ENCODE data around the gene TXNL4A.

TXNL4A gene

GRCh38 chr18:79927607-79928562, 60.5 kb downstream of the TXNL4A start:
- H3K27ac ChIP-seq (ENCODE audit: low read depth, low read length) = no peak overlapping the region
- H3K4me3 ChIP-seq (ENCODE audit: low read depth in 1 of 5, low read length in 5 of 5) = no peak overlapping the region
- H3K4me1 ChIP-seq (ENCODE audit: control insufficient read depth in 5 of 5, insufficient read depth in 5 of 5, low read length in 5 of 5) = no peaks in the 10 kb centered on the region
- no peaks in the 10 kb centered on the region for H3K27me3 ChIP-seq (ENCODE audit: control insufficient read depth in 5 of 5, insufficient read depth in 4 of 5, low read length in 5 of 5)
- peaks cover 19 to 56% (median 44%) of the 10 kb centered on the region in 5 donors for H3K36me3 ChIP-seq (ENCODE audit: control insufficient read depth in 5 of 5, insufficient read depth in 5 of 5, low read length in 5 of 5)
- no peak overlapping the region for H3K9ac ChIP-seq (ENCODE audit: low read length in 5 of 5)
- H3K9me3 ChIP-seq (ENCODE audit: control insufficient read depth in 5 of 5, low read length in 5 of 5) = peaks cover 15 to 24% (median 18%) of the 10 kb centered on the region in 5 donors

GRCh38 chr18:79926715-79927606, 61.4 kb downstream of the TXNL4A start:
- Histone ChIP-seq H3K9me3 (ENCODE audit: control insufficient read depth in 5 of 5, low read length in 5 of 5) (peaks cover 14 to 20% (median 15%) of the 10 kb centered on the region in 5 donors), H3K27me3 (ENCODE audit: control insufficient read depth in 5 of 5, insufficient read depth in 4 of 5, low read length in 5 of 5) (no peaks in the 10 kb centered on the region), H3K36me3 (ENCODE audit: control insufficient read depth in 5 of 5, insufficient read depth in 5 of 5, low read length in 5 of 5) (peaks cover 16 to 63% (median 46%) of the 10 kb centered on the region in 5 donors), H3K27ac (ENCODE audit: low read depth, low read length) (no peak overlapping the region), H3K4me3 (ENCODE audit: low read depth in 1 of 5, low read length in 5 of 5) (no peak overlapping the region), H3K4me1 (ENCODE audit: control insufficient read depth in 5 of 5, insufficient read depth in 5 of 5, low read length in 5 of 5) (no peaks in the 10 kb centered on the region), H3K9ac (ENCODE audit: low read length in 5 of 5) (no peak overlapping the region)

DNA sequence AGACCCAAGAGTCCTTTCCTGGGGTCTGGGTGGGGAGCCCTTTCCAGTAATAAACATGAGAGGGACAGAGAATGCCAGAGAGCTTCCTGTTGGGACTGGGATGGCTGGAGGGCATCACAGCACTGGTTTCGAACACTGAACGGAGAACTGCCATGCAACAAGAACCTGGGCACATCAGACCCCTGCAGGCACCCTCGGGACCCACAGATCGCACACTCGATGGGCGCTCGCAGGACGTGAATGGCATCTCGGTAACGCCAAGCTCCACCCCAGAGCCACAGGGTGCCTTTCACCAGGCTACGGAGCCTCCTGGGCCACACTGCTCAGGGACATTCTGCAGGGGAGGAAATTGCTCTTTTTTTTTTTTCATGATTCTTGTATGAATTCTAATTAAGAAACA, 62.1 kb downstream of the TXNL4A start:
- Histone ChIP-seq H3K27ac (ENCODE audit: low read depth, low read length) (no peak overlapping the region), H3K27me3 (ENCODE audit: control insufficient read depth in 5 of 5, insufficient read depth in 4 of 5, low read length in 5 of 5) (no peaks in the 10 kb centered on the region), H3K9ac (ENCODE audit: low read length in 5 of 5) (no peak overlapping the region), H3K36me3 (ENCODE audit: control insufficient read depth in 5 of 5, insufficient read depth in 5 of 5, low read length in 5 of 5) (peaks cover 14 to 65% (median 47%) of the 10 kb centered on the region in 5 donors), H3K4me1 (ENCODE audit: control insufficient read depth in 5 of 5, insufficient read depth in 5 of 5, low read length in 5 of 5) (no peaks in the 10 kb centered on the region), H3K9me3 (ENCODE audit: control insufficient read depth in 5 of 5, low read length in 5 of 5) (peaks cover 11 to 20% (median 14%) of the 10 kb centered on the region in 5 donors), H3K4me3 (ENCODE audit: low read depth in 1 of 5, low read length in 5 of 5) (no peak overlapping the region)

GRCh38 chr18:79924814-79925731, 63.3 kb downstream of the TXNL4A start:
- Histone ChIP-seq H3K27me3 (ENCODE audit: control insufficient read depth in 5 of 5, insufficient read depth in 4 of 5, low read length in 5 of 5) (no peaks in the 10 kb centered on the region), H3K36me3 (ENCODE audit: control insufficient read depth in 5 of 5, insufficient read depth in 5 of 5, low read length in 5 of 5) (peaks cover 8 to 65% (median 47%) of the 10 kb centered on the region in 5 donors), H3K4me3 (ENCODE audit: low read depth in 1 of 5, low read length in 5 of 5) (no peak overlapping the region)

DNA sequence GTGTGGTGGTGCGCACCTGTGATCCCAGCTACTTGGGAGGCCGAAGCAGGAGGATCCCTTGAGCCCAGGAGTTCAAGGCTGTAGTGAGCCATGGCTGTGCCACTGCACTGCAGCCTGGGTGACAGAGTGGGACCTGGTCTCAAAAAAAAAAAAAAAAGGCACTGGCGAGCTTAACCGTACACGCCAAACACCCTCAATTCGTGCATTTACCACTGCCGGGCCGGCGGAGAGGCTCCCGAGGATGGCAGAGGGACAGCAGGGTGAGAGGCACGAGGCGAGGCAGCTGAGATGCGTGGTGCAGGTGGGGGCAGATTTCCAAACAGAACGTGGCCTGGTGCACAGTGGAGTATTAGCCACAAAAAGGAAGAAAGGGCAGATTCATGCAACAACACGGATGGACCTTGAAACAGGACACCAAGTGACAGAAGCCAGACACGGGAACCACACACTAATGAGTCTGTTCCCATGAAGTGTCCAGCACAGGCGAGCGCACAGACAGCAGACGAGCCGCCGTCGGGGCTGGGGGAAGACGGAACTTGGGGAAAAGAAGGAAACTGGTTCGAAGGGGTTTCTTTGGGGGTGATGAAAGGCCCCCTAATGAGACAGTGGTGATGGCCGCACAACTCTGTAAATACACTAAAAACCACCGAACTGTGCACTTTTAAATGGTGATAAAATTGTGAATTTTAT, 64.3 kb downstream of the TXNL4A start:
- Histone ChIP-seq H3K27ac (ENCODE audit: low read depth, low read length) (no peak overlapping the region), H3K9ac (ENCODE audit: low read length in 5 of 5) (no peak overlapping the region)

More at GRCh38 chr18:79924814-79925731, 63.3 kb downstream of the TXNL4A start:
- Histone ChIP-seq H3K9ac (ENCODE audit: low read length in 5 of 5) (no peak overlapping the region), H3K4me1 (ENCODE audit: control insufficient read depth in 5 of 5, insufficient read depth in 5 of 5, low read length in 5 of 5) (no peaks in the 10 kb centered on the region), H3K27ac (ENCODE audit: low read depth, low read length) (no peak overlapping the region), H3K9me3 (ENCODE audit: control insufficient read depth in 5 of 5, low read length in 5 of 5) (peaks cover 9 to 15% (median 14%) of the 10 kb centered on the region in 5 donors)

DNA sequence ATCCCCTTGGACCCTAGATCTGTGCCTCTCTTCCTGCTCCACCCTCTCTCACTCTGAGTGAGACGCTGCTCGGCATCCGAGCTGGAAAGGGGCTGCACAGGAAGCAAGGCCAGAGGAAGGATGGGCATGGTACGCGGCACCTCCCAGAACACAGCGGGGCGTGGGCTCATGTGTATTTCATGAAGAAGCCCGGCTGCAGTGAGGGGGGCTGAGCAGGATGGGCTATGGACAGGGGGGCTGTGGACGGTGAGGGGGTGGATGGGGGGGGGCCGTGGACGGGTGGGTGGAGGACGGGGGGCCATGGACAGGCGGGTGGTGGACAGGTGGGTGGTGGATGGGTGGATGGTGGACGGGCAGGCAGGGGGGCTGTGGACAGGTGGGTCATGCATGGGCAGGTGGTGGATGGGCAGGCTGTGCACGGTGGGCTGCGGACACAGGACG, 65.4 kb downstream of the TXNL4A start:
- H3K9ac ChIP-seq (ENCODE audit: low read length in 5 of 5) = no peak overlapping the region
- H3K27me3 ChIP-seq (ENCODE audit: control insufficient read depth in 5 of 5, insufficient read depth in 4 of 5, low read length in 5 of 5) = no peaks in the 10 kb centered on the region
- no peaks in the 10 kb centered on the region for H3K4me1 ChIP-seq (ENCODE audit: control insufficient read depth in 5 of 5, insufficient read depth in 5 of 5, low read length in 5 of 5)
- no peak overlapping the region for H3K4me3 ChIP-seq (ENCODE audit: low read depth in 1 of 5, low read length in 5 of 5)
- peaks cover 0 to 62% (median 43%) of the 10 kb centered on the region in 5 donors for H3K36me3 ChIP-seq (ENCODE audit: control insufficient read depth in 5 of 5, insufficient read depth in 5 of 5, low read length in 5 of 5)
- H3K9me3 ChIP-seq (ENCODE audit: control insufficient read depth in 5 of 5, low read length in 5 of 5) = no peaks in the 10 kb centered on the region
- H3K27ac ChIP-seq (ENCODE audit: low read depth, low read length) = no peak overlapping the region

More for the DNA sequence above, 64.3 kb downstream of the TXNL4A start:
- Histone ChIP-seq H3K9me3 (ENCODE audit: control insufficient read depth in 5 of 5, low read length in 5 of 5) (peaks cover under 1 to 5% (median 4%) of the 10 kb centered on the region in 5 donors), H3K4me3 (ENCODE audit: low read depth in 1 of 5, low read length in 5 of 5) (no peak overlapping the region), H3K36me3 (ENCODE audit: control insufficient read depth in 5 of 5, insufficient read depth in 5 of 5, low read length in 5 of 5) (peaks cover 0 to 63% (median 45%) of the 10 kb centered on the region in 5 donors), H3K27me3 (ENCODE audit: control insufficient read depth in 5 of 5, insufficient read depth in 4 of 5, low read length in 5 of 5) (no peaks in the 10 kb centered on the region), H3K4me1 (ENCODE audit: control insufficient read depth in 5 of 5, insufficient read depth in 5 of 5, low read length in 5 of 5) (no peaks in the 10 kb centered on the region)

DNA sequence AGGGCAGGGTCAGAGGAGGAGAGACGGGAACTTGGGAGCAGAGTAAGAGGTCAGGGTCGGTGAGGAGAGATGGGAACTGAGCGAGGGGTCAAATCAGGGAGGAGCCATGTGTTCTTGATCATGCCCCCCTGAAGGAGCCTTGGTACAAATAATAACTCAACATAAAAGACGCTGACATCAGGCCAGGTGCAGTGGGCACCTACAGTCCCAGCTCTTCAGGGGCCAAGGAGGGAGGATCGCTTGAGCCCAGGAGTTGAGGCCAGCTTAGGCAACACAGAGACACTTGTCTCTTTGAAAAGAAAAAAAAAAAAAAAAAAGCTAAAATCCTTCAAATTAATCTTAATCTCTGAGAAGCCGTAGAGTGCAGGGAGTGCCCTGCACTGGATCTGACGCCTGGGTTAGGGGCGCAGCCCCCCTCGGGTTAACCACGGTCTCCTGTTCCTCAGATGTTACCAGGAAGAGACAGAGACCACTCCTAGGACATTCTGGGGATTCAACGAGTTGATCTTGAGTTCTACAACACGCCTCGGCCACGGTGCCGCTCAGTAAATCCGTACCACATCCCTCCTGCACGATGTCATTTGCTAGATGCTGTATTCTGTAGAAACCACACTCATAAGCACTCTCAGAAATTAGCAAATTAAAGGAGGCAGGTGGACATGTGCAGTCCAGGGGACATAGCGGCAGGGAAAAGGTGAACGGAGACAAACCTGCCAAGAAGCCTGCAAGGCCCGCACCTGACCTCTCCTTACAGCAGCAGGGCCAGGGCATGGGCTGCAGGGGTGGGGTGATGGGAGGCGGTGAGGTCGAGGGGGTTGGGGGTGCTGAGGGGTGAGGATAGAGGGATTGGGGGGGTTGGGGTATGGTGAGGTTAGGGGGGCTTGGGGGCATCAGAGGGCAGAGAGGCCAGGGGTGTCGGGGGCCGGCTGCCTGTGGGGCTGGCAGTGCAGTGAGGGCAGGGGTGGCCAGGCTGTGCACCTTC, 66.1 kb downstream of the TXNL4A start:
- no peaks in the 10 kb centered on the region for H3K4me1 ChIP-seq (ENCODE audit: control insufficient read depth in 5 of 5, insufficient read depth in 5 of 5, low read length in 5 of 5)
- H3K27ac ChIP-seq (ENCODE audit: low read depth, low read length) = no peak overlapping the region
- H3K4me3 ChIP-seq (ENCODE audit: low read depth in 1 of 5, low read length in 5 of 5) = no peak overlapping the region
- H3K27me3 ChIP-seq (ENCODE audit: control insufficient read depth in 5 of 5, insufficient read depth in 4 of 5, low read length in 5 of 5) = no peaks in the 10 kb centered on the region
- H3K36me3 ChIP-seq (ENCODE audit: control insufficient read depth in 5 of 5, insufficient read depth in 5 of 5, low read length in 5 of 5) = peaks cover 0 to 63% (median 49%) of the 10 kb centered on the region in 5 donors
- no peak overlapping the region for H3K9ac ChIP-seq (ENCODE audit: low read length in 5 of 5)
- H3K9me3 ChIP-seq (ENCODE audit: control insufficient read depth in 5 of 5, low read length in 5 of 5) = no peaks in the 10 kb centered on the region
